MM.1S (cell line): Measurements from ENCODE around the gene CYSRT1.

Experiments
- CTCF ChIP-seq: fragments of 300-600 bp; sonication (generic); IDR thresholded peaks from 2 replicates; pipeline ENCODE4 v1.5.1; 2016; ENCODE audit warnings: antibody characterized with exemption, low read length, mixed read lengths
- EZH2 ChIP-seq: fragments of 300-600 bp; sonication (generic); optimal IDR thresholded peaks from 2 replicates; pipeline ENCODE3; 2017; ENCODE audit warnings: low read depth, mild to moderate bottlenecking, antibody characterized with exemption, low read length, mixed read lengths
- EZH2phosphoT487 ChIP-seq: fragments of 300-600 bp; sonication (generic); IDR thresholded peaks from 2 replicates; pipeline ENCODE4 v1.6.1; 2018; ENCODE audit warnings: antibody characterized with exemption, low read length

- TF ChIP-seq CTCF, result no peak
- TF ChIP-seq EZH2, result no peak
- no peak for TF ChIP-seq EZH2phosphoT487
These were observed 841 bp downstream of the CYSRT1 start for GRCh38 chr9:137225699-137226331.
